Tibial nerve (tissue), 4 donors: Measurements from ENCODE around the gene AGPS.

Source experiments
- CTCF ChIP-seq, 5 experiments: fragments of 200-600 bp in 3 of 5; fragments of 450-650 bp in 2 of 5; sonication (generic) in 3 of 5; IDR thresholded peaks; one replicate each; pipeline ENCODE4 v1.5.1; 2016 to 2019; ENCODE audit warnings: antibody characterized with exemption in 5 of 5, mild to moderate bottlenecking in 3 of 5, moderate library complexity in 2 of 5
- EP300 ChIP-seq, 2 donors: sonication (generic); formaldehyde crosslinking; IDR thresholded peaks; one replicate each; pipeline ENCODE4 v1.6.1; 2017; ENCODE audit warnings: antibody characterized with exemption in 2 of 2, mild to moderate bottlenecking in 1 of 2
- POLR2A ChIP-seq, 2 donors: fragments of 450-650 bp; IDR thresholded peaks; one replicate each; pipeline ENCODE4 v1.6.1; 2017; ENCODE audit warnings: antibody characterized with exemption in 2 of 2, mild to moderate bottlenecking in 2 of 2, moderate library complexity in 2 of 2

- TF ChIP-seq CTCF (IDR thresholded peaks at IDR 0.05) (no peak), POLR2A (IDR thresholded peaks at IDR 0.05) (no peak), EP300 (IDR thresholded peaks at IDR 0.05) (no peak)
Observed at GRCh38 chr2:177542396-177542795, 149.8 kb downstream of the AGPS start.
